HepG2 (cell line): Measurements from ENCODE around the gene WDR20. TPM values are rescaled to one million over a fixed set of nuclear protein-coding genes. Genes with fewer than 3 reads are reported as not detected.
A peak's percentile ranks its signal among the peaks of the same experiment; 100 is the strongest.

Experiments
- HCFC1 ChIP-seq: fragments of 150-350 bp; IDR thresholded peaks from 2 replicates; pipeline ENCODE4 v1.6.1; 2014; ENCODE audit warnings: low read depth, low read length
- JUND ChIP-seq: sonication (generic); formaldehyde crosslinking; IDR thresholded peaks from 2 replicates; pipeline ENCODE4 v1.8.0; 2022; ENCODE audit warnings: mild to moderate bottlenecking, missing genetic modification reagents
- KDM6A ChIP-seq: IDR thresholded peaks from 2 replicates; pipeline ENCODE4 v1.6.1; 2016; ENCODE audit warnings: low read depth
- REXO4 ChIP-seq: sonication (generic); formaldehyde crosslinking; IDR thresholded peaks from 2 replicates; pipeline ENCODE4 v1.8.0; 2022; ENCODE audit warnings: missing genetic modification reagents, mild to moderate bottlenecking, borderline replicate concordance
- ZFP91 ChIP-seq: sonication (generic); formaldehyde crosslinking; IDR thresholded peaks from 2 replicates; pipeline ENCODE4 v1.9.0; 2022; ENCODE audit warnings: missing genetic modification reagents, mild to moderate bottlenecking, borderline replicate concordance
- ZFX ChIP-seq: sonication (generic); formaldehyde crosslinking; IDR thresholded peaks from 2 replicates; pipeline ENCODE4 v1.4.0; 2020; ENCODE audit warnings: mild to moderate bottlenecking, low read depth, missing genetic modification reagents, moderate library complexity
- ZNF235 ChIP-seq: sonication (generic); formaldehyde crosslinking; IDR thresholded peaks from 2 replicates; pipeline ENCODE4 v1.8.1; 2023; ENCODE audit warnings: mild to moderate bottlenecking, missing genetic modification reagents, borderline replicate concordance
- ZNF432 ChIP-seq: sonication (generic); formaldehyde crosslinking; IDR thresholded peaks from 2 replicates; pipeline ENCODE4 v1.5.0; 2020; ENCODE audit warnings: missing genetic modification reagents, mild to moderate bottlenecking, borderline replicate concordance
- ZNF44 ChIP-seq: sonication (generic); formaldehyde crosslinking; IDR thresholded peaks from 2 replicates; pipeline ENCODE4 v1.5.1; 2020; ENCODE audit warnings: mild to moderate bottlenecking, missing genetic modification reagents
- ZNF746 ChIP-seq: sonication (generic); formaldehyde crosslinking; IDR thresholded peaks from 2 replicates; pipeline ENCODE4 v1.8.0; 2022; ENCODE audit warnings: mild to moderate bottlenecking, missing genetic modification reagents
- ZNF790 ChIP-seq: sonication (generic); formaldehyde crosslinking; IDR thresholded peaks from 2 replicates; pipeline ENCODE4 v1.8.0; 2022; ENCODE audit warnings: missing genetic modification reagents, mild to moderate bottlenecking, borderline replicate concordance
- polyA plus RNA-seq, 8 experiments: library from polyadenylated mRNA; depleted of rRNA in 3 of 8; stranded (reverse) in 7 of 8; unstranded in 1 of 8; fragments of >200 nt; fragmentation: Illumina TruSeq in 4 of 8; extraction: Trizol in 4 of 8; gene quantifications; 2 replicates each; pipeline versions ENCODE4 v1.2.1 to v1.2.3, GENCODE V29; 2011 to 2016; ENCODE audit warnings: low read depth in 4 of 8, missing spikeins in 1 of 8, mixed read lengths in 1 of 8; ENCODE audit not compliant: insufficient read depth in 1 of 8
- total RNA-seq, 5 experiments: library from RNA; depleted of rRNA; stranded (reverse); fragments of >200 nt; fragmentation: Illumina TruSeq; extraction: Trizol; gene quantifications; 2 replicates each; pipeline ENCODE4 v1.2.3, GENCODE V29; 2016; ENCODE audit warnings: low read depth in 1 of 5
- TF ChIP-seq, protein P1 (sequence below): sonication (generic); formaldehyde crosslinking; IDR thresholded peaks from 2 replicates; pipeline ENCODE4 v1.4.0; 2020; ENCODE audit warnings: mild to moderate bottlenecking, missing genetic modification reagents, borderline replicate concordance
- TF ChIP-seq, protein P2 (sequence below): sonication (generic); formaldehyde crosslinking; IDR thresholded peaks from 2 replicates; pipeline ENCODE4 v1.5.0; 2020; ENCODE audit warnings: mild to moderate bottlenecking, missing genetic modification reagents

Gene WDR20
- total and polyA plus RNA-seq, 2 of the 13 experiments (the other 11 are each of a cell fraction or from before 2014, with no cell fraction given): 10.4 to 23.2 TPM

GRCh38 chr14:102138961-102139285 lies 774 bp upstream of the WDR20 start (continued):
- TF ChIP-seq, protein P1, sequence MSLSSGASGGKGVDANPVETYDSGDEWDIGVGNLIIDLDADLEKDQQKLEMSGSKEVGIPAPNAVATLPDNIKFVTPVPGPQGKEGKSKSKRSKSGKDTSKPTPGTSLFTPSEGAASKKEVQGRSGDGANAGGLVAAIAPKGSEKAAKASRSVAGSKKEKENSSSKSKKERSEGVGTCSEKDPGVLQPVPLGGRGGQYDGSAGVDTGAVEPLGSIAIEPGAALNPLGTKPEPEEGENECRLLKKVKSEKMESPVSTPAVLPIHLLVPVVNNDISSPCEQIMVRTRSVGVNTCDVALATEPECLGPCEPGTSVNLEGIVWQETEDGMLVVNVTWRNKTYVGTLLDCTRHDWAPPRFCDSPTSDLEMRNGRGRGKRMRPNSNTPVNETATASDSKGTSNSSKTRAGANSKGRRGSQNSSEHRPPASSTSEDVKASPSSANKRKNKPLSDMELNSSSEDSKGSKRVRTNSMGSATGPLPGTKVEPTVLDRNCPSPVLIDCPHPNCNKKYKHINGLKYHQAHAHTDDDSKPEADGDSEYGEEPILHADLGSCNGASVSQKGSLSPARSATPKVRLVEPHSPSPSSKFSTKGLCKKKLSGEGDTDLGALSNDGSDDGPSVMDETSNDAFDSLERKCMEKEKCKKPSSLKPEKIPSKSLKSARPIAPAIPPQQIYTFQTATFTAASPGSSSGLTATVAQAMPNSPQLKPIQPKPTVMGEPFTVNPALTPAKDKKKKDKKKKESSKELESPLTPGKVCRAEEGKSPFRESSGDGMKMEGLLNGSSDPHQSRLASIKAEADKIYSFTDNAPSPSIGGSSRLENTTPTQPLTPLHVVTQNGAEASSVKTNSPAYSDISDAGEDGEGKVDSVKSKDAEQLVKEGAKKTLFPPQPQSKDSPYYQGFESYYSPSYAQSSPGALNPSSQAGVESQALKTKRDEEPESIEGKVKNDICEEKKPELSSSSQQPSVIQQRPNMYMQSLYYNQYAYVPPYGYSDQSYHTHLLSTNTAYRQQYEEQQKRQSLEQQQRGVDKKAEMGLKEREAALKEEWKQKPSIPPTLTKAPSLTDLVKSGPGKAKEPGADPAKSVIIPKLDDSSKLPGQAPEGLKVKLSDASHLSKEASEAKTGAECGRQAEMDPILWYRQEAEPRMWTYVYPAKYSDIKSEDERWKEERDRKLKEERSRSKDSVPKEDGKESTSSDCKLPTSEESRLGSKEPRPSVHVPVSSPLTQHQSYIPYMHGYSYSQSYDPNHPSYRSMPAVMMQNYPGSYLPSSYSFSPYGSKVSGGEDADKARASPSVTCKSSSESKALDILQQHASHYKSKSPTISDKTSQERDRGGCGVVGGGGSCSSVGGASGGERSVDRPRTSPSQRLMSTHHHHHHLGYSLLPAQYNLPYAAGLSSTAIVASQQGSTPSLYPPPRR: no peak
- TF ChIP-seq KDM6A (CRISPR knock-in tag) (no peak), REXO4 (CRISPR knock-in tag) (no peak), ZNF432 (CRISPR knock-in tag) (no peak), ZFX (CRISPR knock-in tag) (0 out of 2 replicates have a peak, but pooled peaks have one; percentile 4), ZNF746 (no peak), ZNF44 (CRISPR knock-in tag) (no peak; the same call in 1 of the 2 replicates), ZFP91 (no peak), HCFC1 (no peak), ZNF235 (no peak), JUND (CRISPR knock-in tag) (no peak), ZNF790 (CRISPR knock-in tag) (no peak)
- TF ChIP-seq, protein P2, sequence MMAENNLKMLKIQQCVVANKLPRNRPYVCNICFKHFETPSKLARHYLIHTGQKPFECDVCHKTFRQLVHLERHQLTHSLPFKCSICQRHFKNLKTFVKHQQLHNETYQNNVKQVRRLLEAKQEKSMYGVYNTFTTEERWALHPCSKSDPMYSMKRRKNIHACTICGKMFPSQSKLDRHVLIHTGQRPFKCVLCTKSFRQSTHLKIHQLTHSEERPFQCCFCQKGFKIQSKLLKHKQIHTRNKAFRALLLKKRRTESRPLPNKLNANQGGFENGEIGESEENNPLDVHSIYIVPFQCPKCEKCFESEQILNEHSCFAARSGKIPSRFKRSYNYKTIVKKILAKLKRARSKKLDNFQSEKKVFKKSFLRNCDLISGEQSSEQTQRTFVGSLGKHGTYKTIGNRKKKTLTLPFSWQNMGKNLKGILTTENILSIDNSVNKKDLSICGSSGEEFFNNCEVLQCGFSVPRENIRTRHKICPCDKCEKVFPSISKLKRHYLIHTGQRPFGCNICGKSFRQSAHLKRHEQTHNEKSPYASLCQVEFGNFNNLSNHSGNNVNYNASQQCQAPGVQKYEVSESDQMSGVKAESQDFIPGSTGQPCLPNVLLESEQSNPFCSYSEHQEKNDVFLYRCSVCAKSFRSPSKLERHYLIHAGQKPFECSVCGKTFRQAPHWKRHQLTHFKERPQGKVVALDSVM (CRISPR knock-in tag): peak; percentile 83
